Astrocyte of the spinal cord (primary cell): ENCODE measurements around the gene KMT2B.

ENCODE experiments used
- DNase-seq: peaks from one replicate; pipeline ENCODE4 v3.0.0; 2011; ENCODE audit warnings: low read depth, low spot score
- H3K4me3 ChIP-seq: 2 replicates; pipeline ENCODE4 v1.5.1; 2011; ENCODE audit warnings: low read depth, mild to moderate bottlenecking, low read length, moderate library complexity
- CTCF ChIP-seq: IDR thresholded peaks from 2 replicates; pipeline ENCODE4 v1.5.1; 2012; ENCODE audit warnings: low read depth, mild to moderate bottlenecking, low read length, inconsistent platforms
- in situ Hi-C: cut with HindIII; loops from 2 replicates; pipeline ENCODE4 v1.10.0; 2017; ENCODE audit warnings: low sequenced_read_pairs

KMT2B gene

DNA sequence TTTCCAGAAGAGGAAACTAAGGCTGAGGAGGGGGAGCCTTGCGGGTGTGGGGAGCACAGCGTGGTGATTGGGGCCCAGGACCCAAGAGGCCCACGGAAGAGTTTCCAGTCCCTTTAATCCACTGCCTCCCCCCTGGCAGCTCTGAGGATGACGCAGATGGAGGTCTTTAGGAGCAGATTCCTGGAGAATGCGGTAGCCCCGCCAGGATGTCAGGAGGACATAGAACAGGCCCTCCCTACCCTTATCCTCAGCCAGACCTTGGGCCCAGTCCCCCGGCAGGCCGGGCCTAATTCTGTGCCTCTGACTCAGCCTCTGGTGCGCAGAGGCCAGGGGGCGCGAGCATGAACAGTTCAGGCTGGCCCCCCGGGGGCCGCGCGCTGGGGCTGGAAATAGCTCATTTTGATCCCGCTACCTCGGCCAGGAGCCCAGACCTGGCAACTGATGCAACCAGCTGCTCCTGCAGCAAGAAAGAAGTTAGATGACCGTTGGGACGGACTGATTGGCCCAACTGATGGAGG, 39.5 kb downstream of the KMT2B start:
- in situ Hi-C loops = no loop called here
- peak; percentile 98 for DNase-seq
- H3K4me3 ChIP-seq = peak overlapping the region; percentile 56
- TF ChIP-seq CTCF = no peak

- in situ Hi-C loops = no loop called here
- peak; percentile 100 for DNase-seq
- TF ChIP-seq CTCF = no peak
- H3K4me3 ChIP-seq = peak within 1 kb of the TSS; percentile 75
Observed at GRCh38 chr19:35757749-35758608, 40.2 kb downstream of the KMT2B start, which contains the start of gene PROSER3. Gene PROSER3, plus strand, starts transcription at chr19:35758176. Its CDS starts 40 bp downstream, at chr19:35758216.

DNA sequence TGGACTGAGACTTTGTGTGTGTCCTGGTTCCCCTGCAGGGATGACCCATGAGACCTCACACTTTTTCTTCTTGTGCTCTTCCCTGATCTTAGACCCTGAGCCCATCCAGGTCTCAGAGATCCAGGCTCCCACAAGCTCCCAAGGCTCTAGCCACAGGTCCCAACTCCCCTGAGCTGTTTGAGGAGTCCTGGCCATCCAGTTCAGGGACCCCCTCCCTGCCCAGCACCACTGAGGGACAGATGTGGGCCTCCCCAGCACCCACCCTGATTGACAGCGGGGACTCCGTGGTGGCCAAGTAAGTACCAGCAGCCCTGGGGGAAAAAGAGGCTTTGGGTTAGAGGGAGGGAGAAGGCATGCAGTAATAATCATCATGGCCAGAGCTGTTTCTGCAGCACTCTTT, 41.9 kb downstream of the KMT2B start:
- no peak for TF ChIP-seq CTCF
- no peak for DNase-seq
- no peak overlapping the region for H3K4me3 ChIP-seq
- in situ Hi-C loops = no loop called here

- in situ Hi-C loops = no loop called here
- DNase-seq = no peak
- no peak overlapping the region for H3K4me3 ChIP-seq
- no peak for TF ChIP-seq CTCF
Observed at GRCh38 chr19:35760711-35761349, 43.0 kb downstream of the KMT2B start.

- no peak for TF ChIP-seq CTCF
- in situ Hi-C loops = no loop called here
- no peak overlapping the region for H3K4me3 ChIP-seq
- DNase-seq = no peak
Observed at GRCh38 chr19:35764432-35765315, 46.9 kb downstream of the KMT2B start.

GRCh38 chr19:35766571-35767104, 48.8 kb downstream of the KMT2B start:
- no peak for TF ChIP-seq CTCF
- in situ Hi-C loops = no loop called here
- no peak for DNase-seq
- no peak overlapping the region for H3K4me3 ChIP-seq
